ENCODE data around the gene MACROD1.

- TF ChIP-seq CTCF (IDR thresholded peaks at IDR 0.05; ENCODE audit: extremely low read depth in 1 of 2, insufficient read depth in 1 of 2, low read depth in 1 of 2, low read length in 2 of 2) (no peak), POLR2A (IDR thresholded peaks at IDR 0.05; ENCODE audit: low read depth, low read length) (no peak), POLR2AphosphoS5 (IDR thresholded peaks at IDR 0.05; ENCODE audit: insufficient read depth, low read depth, low read length) (no peak), MYC (IDR thresholded peaks at IDR 0.05; ENCODE audit: low read depth, low read length) (no peak), EZH2 (IDR thresholded peaks at IDR 0.05; ENCODE audit: borderline replicate concordance, low read depth, low read length, severe bottlenecking) (no peak), JUN (IDR thresholded peaks at IDR 0.05; ENCODE audit: borderline replicate concordance, insufficient read depth, insufficient read length, low read depth) (no peak), GATA2 (IDR thresholded peaks at IDR 0.05; ENCODE audit: insufficient read depth, insufficient read length, low read depth, low read length) (no peak), MAX (IDR thresholded peaks at IDR 0.05; ENCODE audit: insufficient read depth, insufficient read length) (no peak), FOS (IDR thresholded peaks at IDR 0.05; ENCODE audit: borderline replicate concordance, insufficient read depth, low read length) (no peak)
Measured at GRCh38 chr11:64081745-64082442, 84.0 kb downstream of the MACROD1 start.

All from endothelial cell of umbilical vein (primary cell).